GM19324 (cell line): ENCODE results near the gene CCIN.

Experiments
- ATAC-seq: cut with Tn5 transposase; IDR thresholded peaks from one replicate; pipeline ENCODE4 v1.9.1; 2021; ENCODE audit warnings: mild to moderate bottlenecking, moderate library complexity; ENCODE audit not compliant: unreplicated experiment, low FRiP score

CCIN gene

DNA sequence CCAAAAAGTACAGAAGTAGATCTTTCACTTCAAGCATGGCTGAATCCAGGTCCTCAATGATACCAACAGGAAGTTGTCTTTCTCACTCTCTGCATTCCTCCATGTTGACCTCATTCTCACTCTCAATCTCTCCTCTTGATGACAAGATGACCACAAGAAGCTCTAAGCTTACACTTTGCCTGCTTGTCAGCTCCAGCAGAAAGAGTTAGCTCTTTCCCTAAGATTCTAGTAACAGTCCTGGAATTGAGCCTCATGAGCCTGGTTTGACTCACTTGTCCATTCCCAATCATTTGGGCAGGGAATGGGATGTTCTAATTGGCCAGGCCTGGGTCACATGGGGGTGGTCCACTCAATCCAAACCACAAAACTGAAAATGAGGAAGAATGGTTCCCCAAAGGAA, 18.2 kb downstream of the CCIN start:
- no peak for ATAC-seq

DNA sequence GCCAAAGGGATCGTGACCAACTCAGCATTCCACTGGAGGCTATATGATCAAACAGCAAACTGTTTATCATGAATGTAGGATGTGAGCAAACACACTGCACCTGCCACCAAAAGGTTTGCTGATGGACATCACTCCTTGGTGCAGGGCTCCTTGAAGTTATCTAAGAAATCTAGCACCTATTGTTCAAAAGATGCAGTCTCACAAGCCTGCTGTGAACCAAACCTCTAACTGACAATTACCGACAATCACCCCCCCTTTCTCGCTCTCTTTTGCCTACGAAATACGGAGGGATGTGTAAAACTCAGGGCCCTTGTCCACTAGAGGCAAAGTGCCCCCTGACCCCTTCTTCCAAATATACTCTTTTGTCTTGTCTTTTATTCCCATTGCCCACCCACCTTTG, 19.0 kb downstream of the CCIN start:
- no peak for ATAC-seq

DNA sequence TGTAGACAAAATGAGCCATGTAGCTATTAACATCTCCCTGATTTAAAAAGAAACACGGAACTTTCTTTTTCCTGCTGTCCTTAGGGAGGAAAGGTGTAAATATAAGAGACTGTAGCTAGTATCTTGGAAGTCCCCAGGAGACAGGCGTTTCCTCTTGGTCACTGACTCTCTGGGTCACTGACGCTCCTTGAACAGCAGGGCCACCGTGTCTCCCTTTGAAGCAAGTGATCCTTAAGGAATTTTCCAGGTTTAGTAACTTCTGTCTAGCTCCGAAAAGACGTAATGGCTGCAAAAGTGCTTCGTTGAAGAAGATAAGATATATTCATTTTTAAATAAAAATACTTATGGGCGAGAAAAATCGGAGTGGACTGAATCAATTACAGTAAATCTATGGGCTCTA, 20.8 kb downstream of the CCIN start:
- ATAC-seq = no peak

DNA sequence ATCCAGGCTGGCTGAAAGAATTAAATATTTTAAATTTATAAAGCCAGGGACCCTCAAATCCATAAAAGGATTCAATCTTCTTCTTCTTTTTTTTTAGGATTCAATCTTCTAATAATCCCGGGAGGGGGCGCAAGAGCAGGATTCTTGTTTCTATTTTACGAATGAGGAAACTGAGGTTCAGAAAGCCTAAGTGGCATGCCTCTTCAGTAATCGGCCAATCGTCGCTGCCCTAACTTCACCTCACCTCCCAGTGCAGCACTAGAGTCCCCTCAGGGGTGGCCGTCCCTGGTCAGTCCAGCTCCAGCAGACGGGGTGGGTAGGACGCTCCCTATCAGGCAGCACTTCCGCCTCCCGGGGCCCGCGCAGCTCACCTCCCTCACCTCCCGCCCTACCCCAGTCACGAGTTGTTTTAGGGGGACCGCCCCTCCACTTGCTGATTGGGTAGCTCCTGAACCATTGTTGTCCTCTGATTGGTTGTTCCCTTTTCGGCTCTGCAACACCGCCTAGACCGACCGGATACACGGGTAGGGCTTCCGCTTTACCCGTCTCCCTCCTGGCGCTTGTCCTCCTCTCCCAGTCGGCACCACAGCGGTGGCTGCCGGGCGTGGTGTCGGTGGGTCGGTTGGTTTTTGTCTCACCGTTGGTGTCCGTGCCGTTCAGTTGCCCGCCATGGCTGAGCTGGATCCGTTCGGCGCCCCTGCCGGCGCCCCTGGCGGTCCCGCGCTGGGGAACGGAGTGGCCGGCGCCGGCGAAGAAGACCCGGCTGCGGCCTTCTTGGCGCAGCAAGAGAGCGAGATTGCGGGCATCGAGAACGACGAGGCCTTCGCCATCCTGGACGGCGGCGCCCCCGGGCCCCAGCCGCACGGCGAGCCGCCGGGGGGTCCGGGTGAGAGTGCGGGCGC, 21.5 kb downstream of the CCIN start, which contains the start of gene CLTA:
TSS of gene CLTA (plus strand) at position 534 of the 902 bp plus-strand sequence. CDS start at position 670, 136 bp downstream.
- ATAC-seq = peak; percentile 97

DNA sequence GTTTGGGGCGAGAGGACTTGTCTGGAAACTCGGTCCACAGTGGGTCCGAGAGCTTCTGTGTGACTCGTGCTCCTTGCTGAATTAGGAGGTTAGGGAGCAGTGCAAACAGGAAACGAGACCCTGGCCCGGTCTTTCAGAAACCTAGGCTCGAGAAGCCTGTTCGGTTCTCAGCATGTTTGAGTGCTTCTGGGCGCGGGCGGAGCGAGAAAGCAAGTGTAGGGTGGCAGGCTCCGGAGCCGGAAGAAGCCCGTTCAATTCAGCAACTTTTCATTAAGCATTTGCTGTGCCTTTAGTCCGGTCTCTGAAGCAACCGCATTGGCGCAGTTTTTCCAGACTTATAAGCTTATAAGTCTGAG, 22.1 kb downstream of the CCIN start:
- ATAC-seq = peak; percentile 13

DNA sequence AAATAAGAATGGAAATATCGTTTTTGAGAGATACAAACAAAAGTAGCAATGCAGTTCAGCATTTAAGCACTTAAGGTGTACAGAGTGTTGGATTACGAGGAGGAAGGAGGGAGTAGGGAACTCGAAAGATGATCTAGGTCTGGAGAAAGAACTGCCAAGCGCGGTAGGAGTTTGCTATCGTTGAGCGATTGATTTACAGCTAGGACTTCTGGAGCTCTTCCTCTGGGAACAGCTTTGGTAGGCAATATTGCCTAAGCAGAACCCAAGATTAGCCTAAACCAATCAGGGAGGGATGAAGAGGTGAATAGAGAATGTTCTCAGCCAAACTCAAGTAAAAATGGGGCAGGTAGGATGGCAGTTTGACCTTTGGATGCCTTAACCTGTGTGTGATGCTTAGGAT, 22.5 kb downstream of the CCIN start:
- no peak for ATAC-seq

DNA sequence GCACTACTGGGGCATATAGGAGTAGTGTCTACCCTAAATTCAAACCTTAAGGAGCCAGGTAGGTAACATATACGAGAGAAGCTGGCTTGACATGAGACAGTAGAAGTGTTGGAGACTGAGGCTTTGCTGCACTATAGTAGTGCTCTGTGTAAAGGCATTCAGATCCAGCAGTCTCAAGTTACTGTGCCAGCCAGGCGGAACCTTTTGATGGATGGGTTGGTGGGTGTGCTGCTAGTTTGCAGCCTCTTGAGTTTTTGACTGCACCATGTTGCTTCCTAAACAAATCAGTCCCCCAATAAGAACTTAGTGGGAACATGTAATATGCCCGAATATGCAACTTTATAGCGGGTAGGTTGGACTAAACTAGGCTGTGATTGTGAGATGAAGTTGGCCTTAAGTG, 23.0 kb downstream of the CCIN start:
- no peak for ATAC-seq

DNA sequence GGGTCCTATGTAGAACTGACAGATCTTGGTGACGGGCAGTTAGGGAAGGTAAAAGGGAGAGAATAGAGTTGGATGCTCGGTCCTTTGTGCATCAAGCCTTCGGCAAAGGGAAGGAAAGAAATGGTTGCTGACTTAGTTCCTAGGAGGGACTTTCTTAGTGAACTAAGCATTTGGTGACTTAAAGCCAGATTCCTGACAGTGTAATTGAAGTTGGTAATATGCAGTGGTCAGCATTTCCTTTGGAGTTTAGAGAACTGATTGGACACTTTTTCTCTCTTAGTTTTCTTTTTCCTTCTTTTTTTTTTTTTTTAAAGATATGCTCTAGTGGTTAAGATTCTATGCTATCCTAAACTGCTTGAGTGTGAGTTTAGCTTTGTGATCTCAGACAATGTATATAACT, 23.8 kb downstream of the CCIN start:
- no peak for ATAC-seq

DNA sequence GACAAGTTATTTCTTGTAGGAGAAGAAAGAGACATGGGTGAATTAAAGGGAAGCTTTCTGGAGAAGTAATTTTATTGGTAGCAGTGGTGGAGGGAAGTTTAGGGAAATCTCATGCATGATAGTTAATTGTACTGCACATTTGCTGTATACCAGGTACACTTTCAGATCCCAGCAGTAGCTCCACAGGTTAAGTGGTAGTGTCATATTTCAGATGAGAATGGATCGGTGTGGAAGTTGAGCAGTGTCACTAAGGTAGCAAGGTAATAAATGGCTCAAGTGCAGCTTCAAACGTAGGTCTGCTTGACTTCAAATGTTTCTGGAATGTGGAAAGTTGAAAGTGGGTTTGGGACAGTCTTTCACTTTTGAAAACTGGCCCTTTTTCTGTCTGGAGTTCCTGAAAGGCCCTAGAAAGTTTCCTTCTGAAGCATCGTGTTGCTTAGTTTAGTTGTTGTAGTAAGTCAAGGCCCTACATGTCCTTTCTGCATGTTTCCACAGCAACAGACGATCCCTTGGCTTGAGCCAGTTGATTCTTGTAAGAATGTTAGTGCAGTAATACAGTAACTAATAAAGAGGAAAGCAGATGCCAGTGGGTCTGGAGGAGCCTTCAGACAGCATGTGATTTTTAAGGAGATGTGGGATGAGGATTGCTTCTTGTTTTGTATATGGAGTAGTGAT, 25.3 kb downstream of the CCIN start:
- ATAC-seq = no peak

DNA sequence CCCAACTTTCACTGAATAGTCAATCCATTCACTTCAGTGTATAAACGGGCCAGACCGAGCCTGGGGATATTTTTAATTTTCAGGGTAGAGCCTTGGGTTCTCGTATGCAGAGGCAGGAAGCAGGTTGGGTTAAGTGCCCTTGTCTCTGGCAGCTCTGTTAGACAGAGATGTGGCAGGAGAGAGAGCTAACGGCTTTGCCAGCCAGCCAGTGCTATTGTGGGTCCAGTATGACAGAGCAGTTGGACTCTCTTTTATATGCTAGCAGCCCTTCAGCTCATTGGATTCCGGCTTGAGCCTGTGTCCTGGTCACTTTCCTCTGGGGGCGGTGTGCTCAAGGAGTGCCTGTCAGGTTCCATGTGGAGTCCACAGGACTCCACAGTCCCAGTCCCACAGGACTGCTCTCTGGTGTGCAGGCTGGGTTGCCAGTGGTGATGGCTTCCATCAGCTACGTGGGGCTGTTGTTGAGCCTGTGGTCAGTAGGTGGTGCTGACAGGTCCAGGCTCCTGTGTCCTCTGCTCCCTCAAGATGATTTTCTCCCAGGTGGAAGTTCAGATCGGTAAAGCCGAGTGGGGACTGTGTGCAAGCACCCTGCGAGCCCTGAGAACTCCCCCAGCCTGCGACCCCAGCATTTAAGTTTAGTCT, 35.8 kb downstream of the CCIN start:
- ATAC-seq = no peak

DNA sequence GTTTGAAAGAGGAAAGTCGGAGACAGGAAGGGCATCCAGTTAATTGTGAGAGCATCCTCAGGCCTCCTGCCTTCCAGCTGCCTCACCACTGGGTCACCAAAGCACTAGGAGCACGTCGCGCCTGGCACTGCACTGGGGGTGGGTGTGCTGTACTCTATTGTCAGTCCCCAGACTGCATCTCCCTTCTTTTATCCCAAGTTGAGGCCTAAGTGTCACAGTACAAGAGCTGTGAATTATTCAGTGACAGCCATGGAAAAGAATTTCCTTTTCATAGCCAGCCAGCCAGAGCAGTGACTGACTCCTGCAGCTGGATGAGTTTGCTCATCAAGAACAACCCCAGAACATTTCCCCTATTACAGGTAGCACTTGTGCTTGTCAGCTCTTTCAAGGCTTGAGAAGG, 37.8 kb downstream of the CCIN start:
- no peak for ATAC-seq

DNA sequence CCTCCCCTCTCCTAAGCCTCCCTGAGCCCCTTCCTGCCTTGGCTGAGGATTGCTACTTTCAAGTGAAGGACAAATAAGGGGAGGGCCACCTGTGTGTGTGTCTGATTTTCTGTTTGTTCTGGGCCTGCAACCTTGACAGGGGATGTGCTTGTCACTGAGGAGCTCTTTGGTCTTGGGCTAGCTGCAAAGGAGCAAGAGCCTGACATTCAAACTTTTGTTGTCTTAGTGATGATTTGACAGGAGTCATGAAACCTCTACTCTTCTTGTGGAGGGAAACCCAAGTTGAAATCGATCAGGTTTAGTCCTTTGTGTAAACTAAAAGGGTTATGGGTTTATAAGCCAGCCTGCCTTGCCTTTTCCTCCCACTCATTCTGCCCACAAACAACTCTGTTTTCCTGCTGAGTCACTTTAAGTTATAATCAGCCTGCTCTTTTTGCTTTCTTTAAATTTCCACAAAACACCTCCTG, 38.4 kb downstream of the CCIN start:
- ATAC-seq = no peak

DNA sequence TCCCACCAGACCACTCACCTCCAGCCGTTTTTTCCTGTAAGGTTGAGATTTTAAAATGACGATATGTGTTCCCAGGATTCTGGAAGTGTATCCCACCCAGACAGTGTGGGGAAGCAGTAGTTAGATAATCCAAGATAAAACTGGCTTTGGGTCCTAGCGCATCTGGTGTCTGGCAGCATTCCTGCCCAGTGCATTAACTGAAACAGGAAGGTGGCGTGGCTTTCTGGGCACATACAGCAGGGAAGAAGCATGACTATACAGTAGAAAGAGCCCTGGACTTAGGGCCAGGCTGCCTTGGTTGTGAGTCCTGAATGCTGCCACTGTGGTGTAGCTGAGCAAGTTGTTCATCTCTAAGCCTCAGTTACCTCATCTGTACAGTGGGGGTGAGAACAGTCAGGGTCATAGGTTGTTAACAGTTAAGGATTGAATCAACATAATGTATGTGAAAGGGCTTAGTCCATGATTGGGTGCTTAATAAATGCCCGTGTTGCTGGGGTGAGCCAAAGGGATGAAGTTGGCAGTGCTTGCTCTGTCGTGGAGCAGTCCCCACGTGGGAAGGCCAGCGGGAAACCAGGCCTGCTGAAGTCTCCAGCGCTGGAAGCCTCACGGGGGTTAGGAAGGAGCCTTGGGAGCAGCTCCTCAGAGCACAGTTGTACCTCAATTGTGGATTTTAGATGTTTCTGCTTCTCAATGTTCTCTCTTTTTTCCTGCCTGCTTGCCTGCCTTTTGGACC, 39.5 kb downstream of the CCIN start:
- ATAC-seq = no peak

DNA sequence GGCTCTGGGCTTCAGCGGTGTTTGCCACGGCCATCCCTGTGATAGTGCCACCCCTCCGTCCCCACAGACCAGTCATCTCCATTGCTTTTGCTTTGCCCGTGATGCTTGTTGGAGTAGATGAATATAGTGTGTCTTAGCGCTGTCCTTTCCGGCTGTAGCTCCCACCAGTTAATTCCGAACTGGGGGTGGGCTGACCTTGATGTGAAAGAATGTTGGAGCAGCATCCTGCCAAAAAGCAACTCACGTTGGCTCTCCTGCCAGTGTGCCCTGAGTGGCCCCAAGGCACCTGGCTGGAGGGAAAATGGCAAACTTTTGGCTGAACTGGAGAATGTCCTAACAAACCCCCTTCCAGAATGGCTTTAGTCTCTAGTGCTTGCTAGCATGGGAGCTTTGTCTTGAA, 41.5 kb downstream of the CCIN start:
- no peak for ATAC-seq

DNA sequence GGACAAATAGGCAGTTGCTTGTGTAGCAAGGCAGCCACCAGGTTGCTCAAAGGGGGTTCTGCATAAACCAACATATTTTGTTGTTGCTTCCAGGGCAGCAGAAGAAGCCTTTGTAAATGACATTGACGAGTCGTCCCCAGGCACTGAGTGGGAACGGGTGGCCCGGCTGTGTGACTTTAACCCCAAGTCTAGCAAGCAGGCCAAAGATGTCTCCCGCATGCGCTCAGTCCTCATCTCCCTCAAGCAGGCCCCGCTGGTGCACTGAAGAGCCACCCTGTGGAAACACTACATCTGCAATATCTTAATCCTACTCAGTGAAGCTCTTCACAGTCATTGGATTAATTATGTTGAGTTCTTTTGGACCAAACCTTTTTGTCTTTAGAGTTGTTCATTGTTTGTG, 42.3 kb downstream of the CCIN start:
- no peak for ATAC-seq

DNA sequence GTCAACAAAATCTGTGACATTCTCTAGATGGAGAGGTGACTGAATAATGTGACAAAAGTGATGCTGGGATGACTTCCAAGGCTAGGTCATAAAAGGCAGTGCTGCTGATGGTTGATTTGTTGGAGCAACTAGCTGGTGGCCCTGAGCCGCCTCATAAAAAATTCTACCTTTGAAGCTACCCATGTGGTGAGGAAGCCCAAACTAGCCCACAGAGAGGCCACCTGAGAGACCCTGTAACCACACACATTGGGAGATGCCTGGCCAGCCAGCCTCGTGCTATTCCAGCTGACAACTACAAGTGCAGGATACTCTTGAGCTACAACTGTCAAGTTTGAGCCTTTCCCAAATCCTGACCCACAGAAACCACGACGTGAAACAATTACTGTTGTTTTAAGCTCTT, 44.2 kb downstream of the CCIN start:
- no peak for ATAC-seq

DNA sequence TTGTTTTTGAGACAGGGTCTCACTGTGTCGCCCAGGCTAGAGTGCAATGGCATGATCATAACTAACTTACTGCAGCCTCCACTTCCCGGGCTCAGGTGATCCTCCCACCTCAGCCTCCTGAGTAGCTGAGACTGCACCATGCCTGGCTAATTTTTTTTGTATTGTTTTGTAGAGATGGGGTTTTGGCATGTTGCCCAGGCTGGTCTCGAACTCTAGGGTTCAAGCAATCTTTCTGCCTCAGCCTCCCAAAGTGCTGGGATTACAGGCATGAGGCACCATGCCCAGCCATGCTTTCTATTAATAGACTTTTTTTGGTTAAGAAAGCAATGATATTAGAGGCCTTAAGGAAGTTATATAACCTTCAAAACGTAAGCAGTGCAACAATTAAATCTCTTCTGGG, 44.8 kb downstream of the CCIN start:
- no peak for ATAC-seq

DNA sequence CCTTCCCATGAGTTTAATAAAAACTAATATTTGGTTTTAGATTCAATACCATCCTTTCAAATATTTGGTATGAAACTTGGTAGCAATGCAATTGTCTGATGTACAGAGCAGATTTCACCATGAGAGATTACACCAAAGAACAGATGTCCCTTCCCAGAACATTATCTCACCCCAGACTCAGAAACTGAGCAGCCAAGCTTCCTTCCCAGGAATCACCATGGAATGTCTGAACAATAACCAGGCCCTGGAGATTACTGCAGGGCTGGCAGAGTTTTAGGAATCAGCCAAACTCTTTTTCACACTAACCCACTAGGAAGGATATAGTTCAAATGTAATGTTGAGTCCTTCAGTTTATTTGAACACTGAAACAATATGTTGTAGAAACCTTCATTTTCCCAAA, 45.4 kb downstream of the CCIN start:
- ATAC-seq = no peak

DNA sequence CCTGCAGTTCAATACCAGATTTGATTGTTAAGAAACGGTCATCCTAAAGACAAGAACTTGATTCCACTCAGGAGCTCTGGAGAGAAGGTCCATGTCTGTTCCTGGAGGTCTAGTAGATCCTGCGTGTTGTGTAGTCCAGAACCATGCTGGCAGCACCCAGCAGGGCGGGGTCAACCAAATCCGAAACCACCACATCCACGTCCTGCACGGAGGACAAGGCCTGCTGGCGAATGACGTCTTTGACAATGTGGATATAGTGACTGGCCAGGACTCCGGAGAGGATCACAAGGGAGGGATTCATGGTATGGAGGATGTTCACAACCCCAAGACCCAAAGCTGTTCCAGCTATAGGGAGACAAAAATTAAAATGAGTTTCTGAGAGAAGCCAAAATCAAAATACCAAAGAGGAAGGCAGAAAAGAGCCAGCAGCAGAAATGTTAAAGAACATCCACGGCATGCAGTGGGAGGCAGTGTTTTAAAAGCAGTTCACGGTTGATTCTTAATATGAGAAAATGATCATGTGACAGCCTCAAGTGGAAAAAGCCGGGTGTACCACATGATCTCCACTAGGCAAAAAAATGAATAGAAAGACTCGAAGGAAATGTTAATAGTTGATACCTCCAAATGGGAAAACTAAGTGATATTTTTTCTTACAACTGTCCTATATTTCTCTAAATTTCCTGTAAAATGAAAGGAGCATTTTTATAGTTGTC, 48.2 kb downstream of the CCIN start:
- ATAC-seq = no peak

DNA sequence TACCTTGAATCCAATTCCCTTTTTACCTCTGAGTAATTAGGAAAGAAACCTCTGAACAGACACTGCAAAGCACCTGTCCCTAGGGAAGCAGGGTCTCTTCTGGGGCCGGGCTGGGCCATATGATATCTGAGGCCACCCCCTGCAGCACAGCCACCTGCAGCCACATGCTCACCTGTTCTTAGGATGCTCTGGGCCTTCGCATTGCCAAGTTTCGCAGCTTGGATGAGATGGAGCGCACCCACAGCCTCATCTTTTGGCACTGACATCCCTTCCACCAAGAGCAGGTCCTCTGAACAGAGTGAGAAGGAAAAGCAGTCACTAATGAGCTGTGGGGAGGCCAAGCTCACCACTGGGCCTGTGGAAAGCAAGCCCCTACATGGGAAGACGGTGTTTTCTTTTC, 48.8 kb downstream of the CCIN start:
- ATAC-seq = no peak
